ENCODE results near the gene ATP5PD.

ATP5PD gene

GRCh38 chr17:75046407-75047289 is at the start of gene ATP5PD, which contains the start of gene KCTD2:
ATP5PD (minus strand) TSS chr17:75046969; CDS start chr17:75042650, 4,319 bp downstream.
KCTD2 (plus strand) TSS chr17:75047225; CDS start chr17:75047251, 26 bp downstream.
- peak; percentile 90 for DNase-seq (ENCODE audit: low read depth)

GRCh38 chr17:75096082-75096625 is 49.4 kb upstream of the ATP5PD start:
- DNase-seq (ENCODE audit: low read depth) = no peak

- no peak for DNase-seq (ENCODE audit: low read depth)
Measured at GRCh38 chr17:75094871-75095399, 48.2 kb upstream of the ATP5PD start.

GRCh38 chr17:75093548-75094158 is 46.9 kb upstream of the ATP5PD start:
- DNase-seq (ENCODE audit: low read depth) = no peak

- no peak for DNase-seq (ENCODE audit: low read depth)
Measured at GRCh38 chr17:75091855-75092327, 45.1 kb upstream of the ATP5PD start.

- no peak for DNase-seq (ENCODE audit: low read depth)
Measured at GRCh38 chr17:75090871-75091854, 44.4 kb upstream of the ATP5PD start.

GRCh38 chr17:75088465-75089417 is 42.0 kb upstream of the ATP5PD start:
- DNase-seq (ENCODE audit: low read depth) = no peak

GRCh38 chr17:75087558-75088453 is 41.0 kb upstream of the ATP5PD start, which contains the start of gene SLC16A5:
SLC16A5 (plus strand) TSS chr17:75087954; CDS start chr17:75093637, 5,683 bp downstream.
- DNase-seq (ENCODE audit: low read depth) = no peak

GRCh38 chr17:75087182-75087557 is 40.4 kb upstream of the ATP5PD start:
- DNase-seq (ENCODE audit: low read depth) = no peak

GRCh38 chr17:75086496-75087181 is 39.9 kb upstream of the ATP5PD start:
- no peak for DNase-seq (ENCODE audit: low read depth)

GRCh38 chr17:75084039-75084660 is 37.4 kb upstream of the ATP5PD start:
- no peak for DNase-seq (ENCODE audit: low read depth)

- no peak for DNase-seq (ENCODE audit: low read depth)
Measured at GRCh38 chr17:75082683-75083082, 35.9 kb upstream of the ATP5PD start.

GRCh38 chr17:75081611-75082540 is 35.1 kb upstream of the ATP5PD start:
- no peak for DNase-seq (ENCODE audit: low read depth)

GRCh38 chr17:75079023-75079373 is 32.2 kb upstream of the ATP5PD start:
- no peak for DNase-seq (ENCODE audit: low read depth)

GRCh38 chr17:75078284-75079022 is 31.7 kb upstream of the ATP5PD start:
- DNase-seq (ENCODE audit: low read depth) = no peak
